NCI-H524 (cell line): ENCODE measurements around the gene GRK2.
"Not testable (repeated sequence)": the region's sequence is repeated elsewhere in the genome, so short reads cannot be mapped to it uniquely, and the experiment has no call there.

Experiments
- DNase-seq, 2 experiments: peaks; one replicate each; lab custom pipeline; 2025; lab: John Stamatoyannopoulos, UW

Gene GRK2

DNA sequence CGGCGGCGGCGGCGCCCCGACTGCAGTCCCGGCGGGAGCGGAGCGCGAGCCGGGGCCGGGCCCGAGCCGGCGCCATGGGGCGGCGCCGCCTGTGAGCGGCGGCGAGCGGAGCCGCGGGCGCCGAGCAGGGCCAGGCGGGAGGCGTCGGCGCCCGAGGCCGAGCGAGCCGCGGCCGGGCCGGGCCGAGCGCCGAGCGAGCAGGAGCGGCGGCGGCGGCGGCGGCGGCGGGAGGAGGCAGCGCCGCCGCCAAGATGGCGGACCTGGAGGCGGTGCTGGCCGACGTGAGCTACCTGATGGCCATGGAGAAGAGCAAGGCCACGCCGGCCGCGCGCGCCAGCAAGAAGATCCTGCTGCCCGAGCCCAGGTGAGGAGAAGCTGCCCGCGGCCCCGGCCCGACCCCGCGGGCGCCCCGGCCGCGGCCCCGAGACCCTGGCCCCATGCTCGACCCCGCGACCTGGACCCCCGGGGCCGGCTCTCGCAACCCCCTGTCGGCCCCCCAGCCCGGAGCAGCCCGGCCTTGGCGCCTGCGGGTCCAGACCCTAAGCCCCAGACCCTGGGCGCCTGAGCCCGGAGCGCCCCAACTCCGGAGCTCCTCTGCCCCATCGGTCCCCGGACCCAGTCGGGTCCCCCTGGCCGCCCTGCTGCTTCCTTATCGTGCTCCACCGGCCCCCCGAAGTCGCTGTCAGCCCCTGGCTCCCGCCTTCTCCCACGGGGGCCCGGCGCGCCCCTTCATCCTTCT lies at the start of gene GRK2:
Gene GRK2 (plus strand): TSS at position 25 of the 739 bp plus-strand sequence. CDS start 227 bp downstream, at position 252.
- peak in 1 of 2 experiments; percentile 28 for DNase-seq

DNA sequence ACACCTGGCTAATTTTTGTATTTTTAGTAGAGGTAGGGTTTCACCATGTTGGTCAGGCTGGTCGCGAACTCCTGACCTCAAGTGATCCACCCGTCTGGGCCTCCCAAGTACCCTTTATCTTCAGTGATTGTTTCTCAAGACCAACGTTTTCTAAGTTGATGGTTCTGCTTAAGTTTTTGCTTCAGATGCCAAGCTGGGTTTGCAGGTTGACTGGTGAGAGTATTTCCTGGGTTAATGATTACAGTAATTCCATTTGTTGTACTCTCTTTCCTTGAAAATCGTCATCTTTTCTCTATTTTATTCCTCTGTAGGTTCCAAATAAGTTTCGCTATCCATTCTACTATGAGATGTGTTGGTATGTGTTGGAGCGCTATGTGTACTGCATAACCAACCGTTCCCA lies 38.5 kb upstream of the GRK2 start:
- no peak for DNase-seq

DNA sequence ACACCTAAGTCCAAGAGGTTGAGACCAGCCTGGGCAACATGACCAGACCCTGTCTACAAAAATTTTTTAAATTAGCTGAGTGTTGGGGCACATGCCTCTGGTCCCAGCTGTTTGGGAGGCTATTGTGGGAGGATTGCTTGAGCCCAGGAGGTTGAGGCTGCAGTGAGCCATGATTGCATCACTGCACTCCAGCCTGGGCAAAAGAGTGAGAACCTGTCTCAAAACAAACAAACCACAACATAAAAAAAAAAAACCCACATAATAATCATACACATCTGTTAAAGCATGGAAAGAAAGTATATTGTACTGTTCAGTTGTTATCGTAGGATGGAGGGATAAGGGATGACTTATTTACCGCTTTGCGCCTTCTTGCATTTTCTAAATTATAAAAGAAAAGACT lies 35.9 kb upstream of the GRK2 start:
- DNase-seq: no peak

DNA sequence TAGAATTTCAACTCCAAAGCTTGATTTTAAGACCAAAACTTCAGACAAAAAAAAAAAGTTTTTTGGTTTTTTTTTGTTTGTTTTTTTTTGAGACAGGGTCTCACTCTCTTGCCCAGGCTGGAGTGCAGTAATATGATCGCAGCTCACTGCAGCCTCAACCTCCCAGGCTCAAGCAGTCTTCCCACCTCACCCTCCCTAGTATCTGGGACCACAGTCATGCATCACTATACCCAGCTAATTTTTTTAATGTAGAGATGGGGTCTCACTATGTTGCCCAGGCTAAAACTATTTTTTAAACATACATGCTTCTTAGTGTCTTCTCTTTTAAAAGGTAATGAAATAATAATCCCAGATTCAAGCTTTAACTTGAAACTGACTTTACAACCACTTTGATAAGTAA lies 35.4 kb upstream of the GRK2 start:
- no peak for DNase-seq

DNA sequence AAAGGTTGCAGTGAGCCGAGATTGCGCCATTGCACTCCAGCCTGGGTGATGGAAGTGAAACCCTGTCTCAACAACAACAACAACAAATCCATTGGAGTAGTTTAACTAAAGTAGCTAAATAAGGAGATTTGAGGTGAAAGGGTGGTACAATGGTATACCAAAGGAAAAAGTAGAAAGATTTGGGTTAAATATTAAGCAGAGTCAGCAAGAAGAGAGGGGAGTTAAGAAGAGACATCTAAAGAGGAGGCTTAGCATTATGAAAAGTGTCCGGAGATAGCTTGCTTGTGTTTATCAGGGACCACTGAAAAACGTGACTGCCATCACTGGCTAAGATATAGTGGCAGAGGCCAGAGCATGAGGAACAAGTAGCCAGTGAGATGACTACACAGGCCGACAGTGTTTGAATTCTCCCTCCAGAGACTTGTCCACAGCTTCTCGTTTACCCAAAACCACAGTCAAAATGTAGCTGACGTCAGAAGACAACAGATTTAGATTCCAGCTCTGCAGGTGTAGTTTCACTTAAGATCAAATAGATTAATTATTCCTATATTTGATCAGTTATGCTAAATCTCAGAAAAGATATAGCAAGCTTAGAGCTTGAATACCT lies 32.6 kb upstream of the GRK2 start:
- no peak for DNase-seq

DNA sequence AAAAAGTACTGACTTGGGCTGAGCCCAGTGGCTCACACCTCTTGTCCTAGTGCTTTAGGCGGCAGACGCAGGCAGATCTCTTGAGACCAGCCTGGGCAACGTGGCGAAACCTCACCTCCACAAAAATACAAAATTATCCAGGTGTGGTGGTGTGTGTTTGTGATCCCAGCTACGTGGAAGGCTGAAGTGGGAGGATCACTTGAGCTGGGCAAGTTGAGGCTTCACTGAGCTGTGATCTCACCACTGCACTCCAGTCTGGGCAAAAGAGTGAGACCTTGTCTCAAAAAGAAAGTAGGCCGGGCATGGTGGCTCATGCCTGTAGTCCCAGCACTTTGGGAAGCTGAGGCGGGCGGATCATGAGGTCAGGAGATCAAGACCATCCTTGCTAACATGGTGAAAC lies 31.7 kb upstream of the GRK2 start:
- not testable (repeated sequence) for DNase-seq

DNA sequence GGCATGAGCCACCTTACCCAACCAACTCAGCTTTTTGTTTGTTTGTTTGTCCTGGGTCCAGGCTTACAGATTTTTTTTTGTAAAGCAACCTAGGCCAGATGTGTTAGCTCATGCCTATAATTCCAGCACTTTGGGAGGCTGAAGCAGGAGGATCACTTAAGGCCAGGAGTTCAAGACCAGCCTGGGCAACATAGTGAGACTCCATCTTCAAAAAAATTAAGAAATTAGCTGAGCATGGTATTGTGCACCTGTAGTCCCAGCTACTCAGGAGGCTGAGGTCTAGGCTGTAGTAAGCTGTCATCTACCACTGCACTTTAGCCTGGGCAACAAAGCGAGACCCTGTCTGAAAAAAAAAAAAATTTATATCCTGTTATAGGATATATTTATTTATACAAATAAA lies 28.7 kb upstream of the GRK2 start:
- DNase-seq: no peak

DNA sequence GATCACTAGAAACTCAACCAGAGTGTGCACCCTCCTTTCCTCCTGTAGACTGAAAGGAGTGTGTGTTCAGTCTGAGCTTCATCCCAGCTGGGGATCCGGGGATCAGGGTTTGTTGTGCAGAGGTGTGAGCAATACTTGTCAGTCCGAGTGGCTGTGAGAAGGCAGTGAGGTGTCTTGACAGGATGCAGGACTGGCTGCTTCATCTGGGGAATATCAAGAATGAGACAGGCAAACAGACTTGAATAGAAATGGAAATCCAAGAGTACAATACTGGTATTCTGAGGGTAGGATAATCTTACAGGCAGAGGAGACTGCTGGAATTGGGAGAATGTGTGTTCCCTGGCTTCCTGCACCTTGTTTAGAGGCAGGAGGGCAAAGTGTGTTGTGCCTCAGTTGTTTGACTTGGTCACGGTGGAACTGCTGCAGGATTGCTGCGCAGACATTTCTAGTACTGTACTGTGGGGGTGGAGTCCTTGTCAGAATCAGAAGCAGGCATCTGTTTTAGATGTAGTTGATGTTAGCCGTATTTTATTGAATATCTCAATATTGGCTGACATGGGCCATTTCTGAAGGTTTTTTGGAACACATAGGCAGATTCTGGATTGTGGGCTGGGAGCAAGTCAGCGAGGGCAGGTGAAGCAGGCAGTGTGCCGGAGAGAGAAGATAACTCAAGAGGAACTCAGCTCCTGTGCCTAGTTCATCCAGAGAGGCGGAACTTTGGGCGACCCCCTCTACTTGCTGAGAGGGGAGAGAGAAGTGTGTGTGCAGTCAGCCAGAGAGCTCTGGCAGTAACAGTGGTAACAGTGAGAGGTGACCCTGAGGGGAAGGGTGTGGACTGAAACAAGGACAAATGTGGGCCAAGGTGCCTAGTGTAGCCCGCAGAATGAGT lies 27.1 kb upstream of the GRK2 start:
- DNase-seq: no peak

DNA sequence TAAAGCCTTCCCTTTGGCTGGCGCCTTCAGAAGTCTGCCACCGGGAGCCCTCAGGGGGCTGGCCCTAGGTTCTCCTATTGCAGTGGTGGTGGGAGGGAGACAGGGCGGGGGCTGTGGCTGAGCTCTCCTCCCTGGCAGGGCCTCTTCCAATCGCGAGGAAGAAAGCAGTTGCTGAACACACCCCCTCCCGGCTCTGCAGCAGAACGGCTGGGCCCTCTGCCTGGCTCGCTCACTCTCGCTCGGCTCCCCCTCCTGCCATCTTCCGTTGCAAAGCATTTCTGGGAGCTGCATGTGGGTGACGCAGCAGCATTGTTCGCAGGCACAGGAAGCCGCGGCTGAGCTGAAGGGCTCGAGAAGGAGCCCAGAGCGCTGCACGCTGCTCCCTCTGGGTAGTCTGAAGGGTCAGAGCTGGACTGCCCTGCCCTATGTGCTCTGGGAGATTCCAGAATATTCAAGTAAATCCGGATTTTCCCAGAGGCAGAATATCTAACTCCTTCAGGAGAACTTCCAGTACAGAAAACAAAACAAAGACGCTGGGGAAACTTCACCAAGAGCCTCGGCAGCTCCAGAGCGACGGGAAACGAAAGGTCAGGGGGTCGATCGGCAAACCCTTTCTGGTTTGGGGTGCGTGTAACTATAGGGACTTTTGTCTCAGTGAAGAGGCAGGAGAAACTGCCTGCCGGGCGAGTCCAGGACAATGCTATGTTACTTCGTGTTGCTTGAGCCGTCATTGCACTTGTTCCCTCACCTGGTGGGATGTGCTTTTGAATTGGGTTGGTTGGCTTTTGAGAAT lies 26.3 kb upstream of the GRK2 start:
- DNase-seq: peak; percentile 92 to 96

DNA sequence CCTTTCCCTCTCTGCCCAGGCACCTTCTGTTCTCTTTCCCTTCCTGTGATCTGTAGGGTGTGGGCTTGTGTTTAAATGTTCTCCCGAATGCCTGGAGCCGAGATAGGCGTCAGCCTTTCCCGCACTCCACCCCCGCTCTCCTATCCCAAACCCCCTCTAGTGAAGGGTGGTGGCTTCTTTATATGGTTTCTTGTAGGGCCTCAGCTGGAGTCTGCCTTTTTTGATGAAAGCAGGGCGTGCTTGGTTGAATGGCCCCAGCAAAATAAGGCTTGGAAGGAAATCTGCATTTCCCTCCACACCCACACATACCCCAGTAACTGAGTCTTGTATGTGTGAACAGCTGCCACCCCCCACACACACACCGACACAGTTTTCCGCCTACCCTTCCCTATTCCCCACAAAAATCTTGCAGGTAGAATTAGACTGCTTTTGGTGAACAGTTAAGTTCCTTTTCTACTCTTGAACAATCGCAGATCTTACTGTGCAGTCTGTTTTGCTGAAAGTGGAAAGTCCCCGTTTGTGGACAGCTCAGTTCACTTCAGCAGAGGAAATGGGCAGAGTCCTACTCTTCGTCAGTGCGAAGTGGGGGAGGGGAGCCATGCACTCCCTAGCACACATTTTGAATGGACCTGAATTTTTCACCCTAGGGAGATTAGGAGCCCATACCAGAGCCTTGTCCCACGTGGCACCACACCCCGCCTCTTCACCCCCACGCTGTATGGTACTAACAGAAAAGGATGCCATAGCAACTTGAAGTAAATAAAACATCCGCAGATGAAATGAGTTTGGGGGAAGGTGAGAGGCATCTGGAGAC lies 25.5 kb upstream of the GRK2 start:
- peak in 1 of 2 experiments; percentile 32 for DNase-seq

DNA sequence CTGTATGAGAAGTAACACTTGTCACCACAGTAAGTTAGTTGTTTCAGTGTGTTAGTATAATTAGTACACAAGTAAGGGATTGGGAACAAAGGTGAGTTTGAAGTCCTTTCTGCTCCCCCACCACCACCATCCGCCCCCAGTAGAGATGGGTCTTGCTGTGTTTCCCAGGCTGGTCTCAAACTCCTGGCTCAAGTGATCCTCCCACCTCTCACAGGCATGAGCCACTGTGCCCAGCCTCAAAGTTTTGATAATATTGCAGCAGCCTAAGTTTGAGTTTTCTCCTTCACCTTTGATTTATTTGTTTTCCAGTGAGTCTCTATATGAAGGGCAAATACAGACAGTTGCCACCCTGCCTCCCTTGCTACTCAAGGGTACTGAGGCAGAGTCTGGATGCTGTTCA lies 23.7 kb upstream of the GRK2 start:
- DNase-seq: no peak

DNA sequence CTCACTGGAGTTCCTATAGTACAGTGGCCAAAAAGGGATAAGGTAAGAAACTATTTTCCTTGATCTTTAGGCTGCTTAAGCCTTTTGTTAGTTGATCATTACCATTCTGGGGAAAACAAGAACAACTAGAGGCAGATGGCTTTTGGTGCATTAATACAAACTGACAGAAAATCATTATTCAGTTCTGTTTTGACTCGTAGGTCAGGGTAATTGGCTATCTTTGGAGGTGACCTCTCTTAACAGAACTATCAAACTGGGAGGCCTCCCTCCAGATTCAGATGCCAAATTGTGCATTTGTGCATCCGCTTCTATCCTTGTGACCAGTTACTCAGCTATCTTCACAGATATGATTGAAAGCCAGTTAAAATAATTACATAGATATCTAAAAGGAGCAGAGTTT lies 23.2 kb upstream of the GRK2 start:
- no peak for DNase-seq

DNA sequence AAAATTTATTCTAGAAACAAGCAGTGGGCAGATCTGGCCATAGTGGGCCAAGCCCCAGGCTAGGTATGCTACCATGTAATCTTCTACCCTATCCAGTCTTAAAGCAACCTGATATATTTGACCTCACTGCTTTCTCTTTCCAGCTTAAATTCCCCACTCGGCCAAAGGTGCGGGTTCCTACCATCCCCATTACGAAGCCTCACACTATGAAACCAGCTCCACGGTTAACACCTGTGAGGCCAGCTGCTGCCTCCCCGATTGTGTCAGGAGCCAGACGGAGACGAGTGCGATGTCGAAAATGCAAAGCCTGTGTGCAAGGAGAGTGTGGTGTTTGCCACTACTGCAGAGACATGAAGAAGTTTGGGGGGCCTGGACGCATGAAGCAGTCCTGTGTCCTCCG lies 21.2 kb upstream of the GRK2 start:
- DNase-seq: no peak

DNA sequence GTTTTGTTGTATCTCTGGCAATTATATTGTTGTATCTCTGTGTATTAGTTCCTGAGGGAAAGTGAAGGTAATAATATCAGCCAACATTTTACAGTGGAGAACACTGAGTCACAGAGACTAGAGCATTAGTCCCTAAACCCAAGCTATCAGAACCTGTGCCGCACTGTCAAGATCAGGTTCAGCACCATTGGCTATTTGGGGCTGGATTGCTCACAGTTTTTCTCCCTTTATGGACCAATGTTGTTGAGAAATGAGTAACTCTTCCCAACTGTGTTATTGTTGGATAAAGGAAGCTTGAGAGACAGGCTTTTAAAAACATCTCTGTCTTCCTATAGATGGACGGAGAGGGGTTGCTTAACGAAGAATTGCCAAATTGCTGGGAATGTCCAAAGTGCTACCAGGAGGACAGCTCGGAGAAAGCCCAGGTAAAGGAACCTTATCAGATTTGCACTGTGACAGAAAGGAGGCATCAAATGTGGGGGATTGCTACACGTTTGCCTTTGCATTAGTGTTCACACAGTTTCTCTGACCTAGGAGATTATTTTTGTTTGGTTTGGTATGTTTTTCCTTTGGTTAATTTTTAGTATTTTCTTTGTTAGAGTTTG lies 18.2 kb upstream of the GRK2 start:
- DNase-seq: no peak

DNA sequence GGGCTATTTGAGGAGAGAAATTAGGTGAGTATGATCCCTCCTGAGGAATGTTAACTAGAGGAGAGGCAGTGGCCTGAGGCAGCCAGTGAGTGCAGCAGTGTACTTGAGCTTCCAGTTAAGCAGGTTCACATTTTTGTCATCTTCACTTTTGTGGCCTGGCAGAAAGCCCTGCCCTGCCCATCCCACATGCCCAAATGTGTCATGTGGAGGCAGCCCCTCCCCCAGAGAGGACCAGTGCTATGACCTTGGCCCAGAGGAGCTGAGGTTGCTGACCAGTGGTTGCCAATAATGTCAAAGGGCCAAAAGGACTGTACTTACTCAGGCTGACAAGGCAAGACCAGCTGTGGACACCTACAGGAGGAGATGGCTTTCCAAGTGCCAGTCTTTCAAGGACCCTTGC lies 17.6 kb upstream of the GRK2 start:
- DNase-seq: no peak

DNA sequence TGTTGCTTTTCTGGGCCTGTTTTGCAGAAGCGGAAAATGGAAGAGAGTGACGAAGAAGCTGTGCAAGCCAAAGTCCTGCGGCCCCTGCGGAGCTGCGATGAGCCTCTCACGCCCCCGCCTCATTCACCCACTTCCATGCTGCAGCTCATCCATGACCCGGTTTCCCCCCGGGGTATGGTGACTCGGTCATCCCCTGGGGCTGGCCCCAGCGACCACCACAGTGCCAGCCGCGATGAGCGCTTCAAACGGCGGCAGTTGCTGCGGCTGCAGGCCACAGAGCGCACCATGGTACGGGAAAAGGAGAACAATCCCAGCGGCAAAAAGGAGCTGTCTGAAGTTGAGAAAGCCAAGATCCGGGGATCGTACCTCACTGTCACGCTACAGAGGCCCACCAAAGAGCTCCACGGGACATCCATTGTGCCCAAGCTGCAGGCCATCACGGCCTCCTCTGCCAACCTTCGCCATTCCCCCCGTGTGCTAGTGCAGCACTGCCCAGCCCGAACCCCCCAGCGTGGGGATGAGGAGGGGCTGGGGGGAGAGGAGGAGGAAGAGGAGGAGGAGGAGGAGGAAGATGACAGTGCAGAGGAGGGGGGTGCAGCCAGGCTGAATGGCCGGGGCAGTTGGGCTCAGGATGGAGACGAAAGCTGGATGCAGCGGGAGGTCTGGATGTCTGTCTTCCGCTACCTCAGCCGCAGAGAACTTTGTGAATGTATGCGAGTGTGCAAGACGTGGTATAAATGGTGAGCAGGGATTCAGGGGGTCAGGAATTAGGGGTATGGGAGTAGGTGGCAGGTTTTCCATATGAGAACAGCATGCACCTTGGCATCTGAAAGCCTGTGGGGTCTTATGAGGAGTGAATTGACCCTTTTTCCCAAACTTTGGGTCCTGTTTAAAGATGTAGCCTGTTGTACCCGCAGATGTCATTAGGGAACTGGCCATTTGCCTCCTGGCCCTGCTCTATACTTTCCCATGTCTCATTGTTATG lies 15.9 kb upstream of the GRK2 start:
- DNase-seq: no peak

DNA sequence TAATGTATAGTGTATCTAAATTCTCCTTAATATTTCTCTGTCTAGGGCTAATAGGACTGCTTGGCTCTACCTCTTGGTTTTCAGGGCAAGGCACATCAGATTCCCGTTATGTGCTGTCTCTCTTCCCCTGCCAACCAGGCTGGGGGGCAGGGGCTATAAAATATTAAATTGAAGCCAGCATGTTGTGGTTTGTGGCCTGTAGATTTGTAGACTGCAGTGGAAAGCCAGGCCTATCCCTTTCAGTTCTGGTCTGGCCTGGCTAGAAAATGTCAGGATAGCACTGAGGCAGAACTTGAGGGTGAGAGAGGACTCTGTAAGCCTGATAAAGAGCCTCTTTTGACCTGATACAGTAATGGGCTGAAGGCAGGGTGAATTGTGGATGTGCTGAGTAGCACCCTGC lies 14.4 kb upstream of the GRK2 start:
- no peak for DNase-seq

DNA sequence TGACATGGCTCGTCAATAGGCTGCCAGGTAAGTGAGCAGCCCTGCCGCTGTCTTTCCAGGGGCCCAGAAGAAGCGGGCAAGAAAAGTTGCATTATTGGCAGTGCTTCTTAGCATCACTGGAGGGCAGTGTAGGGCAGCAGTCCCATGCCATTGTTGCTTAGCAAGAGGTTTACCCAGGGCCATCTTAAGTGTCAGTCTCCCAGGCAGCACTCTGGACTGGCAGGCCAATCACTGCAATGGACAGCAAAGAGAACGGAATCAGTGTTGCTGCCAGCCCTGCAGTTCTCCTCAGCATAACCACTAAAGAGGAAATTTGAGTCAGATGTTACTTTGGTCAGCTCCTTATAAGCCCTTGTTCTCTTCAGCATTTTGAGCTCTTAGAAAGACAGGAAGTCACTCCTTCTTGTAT lies 13.4 kb upstream of the GRK2 start:
- peak in 1 of 2 experiments; percentile 32 for DNase-seq

DNA sequence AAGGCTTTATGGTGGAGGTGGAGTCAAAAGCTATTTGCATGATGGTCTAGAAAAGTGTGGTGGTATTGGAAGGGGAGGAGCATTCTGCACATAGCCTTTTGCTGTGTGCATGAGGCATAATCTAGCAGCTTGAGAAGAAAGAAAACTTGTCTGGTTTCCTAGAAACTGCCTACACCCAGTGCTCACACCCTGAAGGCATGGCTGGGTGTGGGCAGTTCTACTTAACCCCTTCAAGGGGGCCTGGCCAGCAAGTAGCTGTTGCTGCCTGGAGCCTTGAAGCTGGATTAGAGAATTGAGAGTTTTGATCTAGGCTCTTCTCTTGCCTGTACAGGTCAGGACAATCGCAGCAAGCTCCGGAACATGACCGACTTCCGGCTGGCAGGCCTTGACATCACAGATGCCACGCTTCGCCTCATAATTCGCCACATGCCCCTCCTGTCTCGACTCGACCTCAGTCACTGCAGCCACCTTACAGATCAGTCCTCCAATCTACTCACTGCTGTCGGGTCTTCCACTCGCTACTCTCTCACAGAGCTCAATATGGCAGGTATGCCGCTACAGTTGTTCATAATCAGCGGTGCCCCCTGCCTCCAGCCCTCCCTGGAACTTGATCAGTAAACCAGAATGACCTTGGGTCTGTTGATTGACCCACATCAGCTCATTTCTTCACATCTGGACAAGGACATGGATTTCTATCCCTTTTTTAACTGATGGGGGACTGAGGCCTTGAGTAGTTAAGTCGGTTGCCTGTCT lies 12.2 kb upstream of the GRK2 start:
- no peak for DNase-seq
